HG03196 (cell line): ENCODE results near the gene KDM4D.
"Not testable (repeated sequence)": the region's sequence is repeated elsewhere in the genome, so short reads cannot be mapped to it uniquely, and the experiment has no call there.

ENCODE experiments used
- ATAC-seq: cut with Tn5 transposase; IDR thresholded peaks from one replicate; pipeline ENCODE4 v1.9.1; 2021; ENCODE audit not compliant: unreplicated experiment

The KDM4D gene

GRCh38 chr11:94956963-94957362 is 16.5 kb upstream of the KDM4D start:
- no peak for ATAC-seq

- ATAC-seq, result no peak
Measured at GRCh38 chr11:94958121-94958696, 15.3 kb upstream of the KDM4D start.

DNA sequence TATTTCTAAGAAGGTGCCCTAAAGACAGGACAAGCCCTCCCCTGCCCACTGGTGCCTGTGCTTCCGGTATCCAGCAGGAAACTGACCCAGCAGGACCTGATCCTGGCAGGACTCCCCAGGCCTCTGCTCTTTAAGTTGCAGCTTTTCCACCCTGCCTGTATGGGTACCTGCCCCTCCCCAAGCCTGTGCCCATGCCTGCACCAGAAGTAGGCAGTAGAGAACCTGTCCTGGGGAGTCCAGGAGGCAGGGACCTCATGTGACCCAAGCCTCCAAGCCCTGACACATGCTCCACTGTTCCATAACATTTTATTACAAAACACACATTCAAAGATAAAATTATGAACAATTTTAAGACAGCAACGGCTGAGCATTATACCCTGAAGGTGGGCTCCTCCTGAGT is 14.3 kb upstream of the KDM4D start:
- ATAC-seq, result no peak

DNA sequence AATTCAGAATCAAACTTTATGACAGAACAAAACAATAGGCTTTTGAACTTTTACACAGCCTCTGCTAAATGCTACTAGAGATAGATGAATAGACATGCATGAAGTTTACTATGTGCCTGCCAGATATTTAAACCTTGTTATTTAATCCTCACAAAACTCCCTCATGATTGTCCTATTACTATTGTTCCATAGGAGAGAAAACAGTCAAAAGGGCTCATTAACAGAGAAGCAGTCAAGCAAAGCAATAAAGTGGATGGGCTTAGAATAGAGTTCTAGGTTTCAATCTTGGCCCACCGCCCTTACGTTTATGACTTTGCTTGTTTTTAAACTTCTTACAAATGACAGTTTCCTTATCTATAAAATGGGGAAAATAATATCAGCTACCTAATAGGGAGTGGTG is 13.0 kb upstream of the KDM4D start:
- ATAC-seq, result no peak

- no peak for ATAC-seq
Measured at GRCh38 chr11:94961255-94961654, 12.3 kb upstream of the KDM4D start.

DNA sequence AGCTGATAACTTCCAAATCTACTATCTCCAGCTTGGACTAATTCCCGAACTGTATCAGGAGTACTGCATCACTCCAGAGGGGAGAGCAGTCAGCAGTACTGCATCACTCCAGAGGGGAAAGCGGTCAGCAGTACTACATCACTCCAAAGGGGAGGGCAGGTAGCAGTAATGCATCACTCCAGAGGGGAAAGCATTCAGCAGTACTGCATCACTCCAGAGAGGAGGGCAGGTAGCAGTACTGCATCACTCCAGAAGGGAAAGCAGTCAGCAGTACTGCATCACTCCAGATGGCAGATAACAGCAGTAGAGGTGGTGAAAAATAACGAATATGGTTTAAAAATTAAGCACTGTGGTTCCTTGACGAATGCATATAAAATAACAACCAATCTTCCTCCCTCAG is 8.6 kb upstream of the KDM4D start:
- no peak for ATAC-seq

- ATAC-seq, result no peak
Measured at GRCh38 chr11:94968334-94968958, 5.1 kb upstream of the KDM4D start.

GRCh38 chr11:94972700-94973098 is 810 bp upstream of the KDM4D start:
- ATAC-seq, result no peak

- no peak for ATAC-seq
Measured at GRCh38 chr11:94974178-94974577, 669 bp downstream of the KDM4D start.

DNA sequence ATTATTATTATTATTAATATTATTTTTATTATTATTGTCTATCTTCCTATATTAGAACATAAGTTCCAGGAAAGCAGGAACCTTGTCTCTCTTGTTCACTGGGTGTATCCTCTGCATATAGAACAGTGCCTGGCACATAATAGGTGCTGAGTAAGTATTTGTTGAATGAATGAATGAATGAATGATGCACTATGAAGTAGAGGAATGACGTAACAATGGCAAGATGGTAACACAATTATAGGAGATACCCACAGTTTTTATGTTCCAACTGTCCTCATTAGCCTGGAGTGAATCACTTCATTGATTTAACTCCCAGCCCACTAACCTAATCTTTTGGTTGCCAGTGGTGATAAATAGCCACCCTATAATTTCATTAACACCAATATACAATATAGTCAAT is 2.1 kb downstream of the KDM4D start:
- ATAC-seq, result no peak

GRCh38 chr11:94987378-94987777 is 13.9 kb downstream of the KDM4D start:
- ATAC-seq, result no peak

- ATAC-seq, result no peak
Measured at GRCh38 chr11:94988748-94989147, 15.2 kb downstream of the KDM4D start.

GRCh38 chr11:94993400-94993943 is 20.0 kb downstream of the KDM4D start:
- ATAC-seq, result no peak

DNA sequence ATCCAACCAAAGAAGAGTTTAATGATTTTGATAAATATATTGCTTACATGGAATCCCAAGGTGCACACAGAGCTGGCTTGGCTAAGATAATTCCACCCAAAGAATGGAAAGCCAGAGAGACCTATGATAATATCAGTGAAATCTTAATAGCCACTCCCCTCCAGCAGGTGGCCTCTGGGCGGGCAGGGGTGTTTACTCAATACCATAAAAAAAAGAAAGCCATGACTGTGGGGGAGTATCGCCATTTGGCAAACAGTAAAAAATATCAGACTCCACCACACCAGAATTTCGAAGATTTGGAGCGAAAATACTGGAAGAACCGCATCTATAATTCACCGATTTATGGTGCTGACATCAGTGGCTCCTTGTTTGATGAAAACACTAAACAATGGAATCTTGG is 23.9 kb downstream of the KDM4D start:
- no peak for ATAC-seq

- ATAC-seq, result no peak
Measured at GRCh38 chr11:94998285-94998684, 24.8 kb downstream of the KDM4D start.

GRCh38 chr11:95003716-95004115 is 30.2 kb downstream of the KDM4D start:
- no peak for ATAC-seq

DNA sequence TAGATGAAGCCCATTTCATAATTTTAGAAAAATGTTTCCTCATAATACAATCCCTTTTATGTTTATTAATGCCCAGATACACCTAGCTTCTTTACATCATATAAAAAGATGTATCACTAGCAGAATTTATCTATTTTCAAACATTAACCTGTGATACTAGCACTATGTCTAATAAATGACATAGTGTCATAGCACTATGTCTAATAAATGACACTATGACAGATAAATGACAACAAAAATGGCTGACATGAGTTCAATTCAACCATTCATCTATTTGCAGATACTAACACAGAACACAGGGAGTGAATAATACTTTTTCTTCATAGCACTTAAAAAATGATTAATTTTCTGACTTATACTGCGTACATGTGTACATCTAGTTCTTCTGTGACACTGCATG is 32.1 kb downstream of the KDM4D start:
- no peak for ATAC-seq

DNA sequence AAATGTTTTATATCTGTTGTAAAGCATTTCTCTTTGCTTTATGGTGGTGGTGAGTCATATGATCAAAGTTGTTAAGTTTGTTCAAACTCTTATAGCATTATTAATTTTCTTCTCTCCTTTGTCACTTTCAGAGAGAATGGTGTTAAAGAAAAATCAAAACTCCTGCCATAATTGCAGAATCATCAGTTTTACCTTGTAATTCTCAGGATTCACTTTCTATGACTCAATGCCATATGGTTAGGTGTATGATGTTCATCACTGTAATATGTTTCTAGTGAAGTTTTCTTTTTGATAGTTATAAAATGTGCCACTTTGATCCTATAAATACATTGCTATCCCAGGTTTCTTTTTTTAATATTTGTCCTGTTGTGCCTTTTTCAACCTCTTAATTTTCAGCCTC is 37.9 kb downstream of the KDM4D start:
- no peak for ATAC-seq

DNA sequence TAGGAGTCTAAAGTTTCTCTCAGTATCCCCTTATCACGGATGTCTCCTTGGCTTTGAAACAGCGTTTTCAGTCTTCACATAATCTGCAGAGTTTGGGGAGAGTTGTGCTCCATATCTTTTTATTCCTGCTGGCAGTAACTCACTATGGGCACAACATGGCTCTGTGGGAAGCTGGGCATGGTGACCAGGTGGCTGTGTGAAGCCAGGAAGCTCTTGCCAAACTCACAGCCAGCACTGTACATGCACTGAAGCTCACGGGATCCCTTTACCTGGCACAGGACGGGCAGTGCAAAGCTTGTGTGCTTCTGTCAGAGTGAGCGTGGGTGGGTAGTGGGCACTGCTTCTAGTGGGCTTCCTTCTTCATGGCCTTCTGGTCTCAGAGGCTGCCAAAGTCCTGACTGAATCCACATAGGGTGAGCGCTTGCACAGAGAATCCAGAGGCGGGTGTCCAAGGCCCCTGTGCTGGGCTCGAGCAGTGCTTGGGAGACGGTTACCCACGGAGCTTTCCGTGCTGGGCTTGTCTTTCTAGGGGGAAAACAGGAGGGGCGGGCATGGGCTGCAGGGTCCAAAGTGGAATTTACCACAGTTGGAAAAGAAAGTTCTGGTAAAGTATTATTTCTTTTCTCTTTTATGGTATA is 40.8 kb downstream of the KDM4D start:
- no peak for ATAC-seq

DNA sequence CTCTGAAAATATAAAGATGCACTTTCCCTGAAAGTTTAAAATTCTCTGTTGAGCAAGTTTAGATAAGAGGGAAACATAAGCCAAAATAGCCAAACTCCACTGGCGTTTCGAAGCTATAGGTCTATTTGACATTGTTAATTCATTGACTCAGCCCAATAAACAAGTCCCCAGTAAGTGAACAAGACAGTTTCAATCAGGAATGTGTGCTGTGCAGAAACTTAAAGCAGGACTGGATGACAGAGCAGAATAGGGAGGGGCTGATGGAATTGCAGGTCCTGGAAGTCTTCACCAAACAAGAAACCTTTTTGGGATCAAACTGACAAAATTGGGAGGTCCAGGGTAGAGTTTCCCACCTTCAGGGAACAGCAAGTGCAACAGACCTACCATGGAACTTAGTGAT is 42.6 kb downstream of the KDM4D start:
- ATAC-seq, result no peak

DNA sequence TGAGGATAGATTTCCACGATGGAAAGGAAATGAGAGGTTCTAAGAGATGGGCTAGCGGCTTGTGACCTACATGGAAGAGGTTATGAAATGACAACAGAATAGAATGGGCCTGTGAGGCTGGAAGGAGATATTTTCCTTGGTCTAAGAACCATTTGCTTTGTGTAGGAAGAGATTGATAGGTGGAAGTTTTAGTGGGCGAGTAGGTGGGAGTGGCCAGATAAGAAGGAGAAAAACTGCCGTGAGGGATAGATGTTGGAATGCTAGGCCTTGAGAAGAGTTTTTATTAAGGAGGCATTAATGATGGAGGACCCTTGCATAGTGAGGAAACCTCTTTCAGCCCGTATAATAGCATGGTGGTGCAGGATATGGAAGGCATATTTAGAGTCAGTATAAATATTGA is 48.0 kb downstream of the KDM4D start:
- not testable (repeated sequence) for ATAC-seq

GRCh38 chr11:95024958-95025357 is 51.4 kb downstream of the KDM4D start, which contains the start of gene KDM4E:
KDM4E (plus strand) TSS chr11:95025258; CDS start chr11:95025558, 300 bp downstream.
- no peak for ATAC-seq
